Lung (tissue), 12 donors: ENCODE data around the gene RIPK4. TPM values are rescaled to one million over a fixed set of nuclear protein-coding genes. Genes with fewer than 3 reads are reported as not detected.
A peak's percentile ranks its signal among the peaks of the same experiment; 100 is the strongest.

Experiments used
- ATAC-seq: fragments of 200-7000 bp; cut with Tn5 transposase; one replicate; pipeline ENCODE4 v1.9.1; 2020; ENCODE audit warnings: moderate number of reproducible peaks; ENCODE audit not compliant: insufficient read depth, low FRiP score
- DNase-seq, 3 donors: peaks; one replicate each; pipeline ENCODE4 v3.0.0-alpha.2; 2013 to 2017
- H3K27ac ChIP-seq, 2 donors: one replicate each; pipeline ENCODE4 v1.5.1; 2013; ENCODE audit warnings: mild to moderate bottlenecking in 2 of 2, moderate library complexity in 2 of 2, control low read depth in 1 of 2, inconsistent platforms in 1 of 2, low read depth in 1 of 2, low read length in 1 of 2
- H3K27me3 ChIP-seq, 3 donors: one replicate each; pipeline ENCODE4 v1.5.1; 2013; ENCODE audit warnings: low read length in 2 of 3; ENCODE audit not compliant: control insufficient read depth in 3 of 3, insufficient read depth in 3 of 3
- H3K36me3 ChIP-seq, 4 donors: one replicate each; pipeline ENCODE4 v1.5.1; 2013; ENCODE audit warnings: low read length in 4 of 4, mild to moderate bottlenecking in 1 of 4, moderate library complexity in 1 of 4; ENCODE audit not compliant: control insufficient read depth in 4 of 4, insufficient read depth in 4 of 4
- H3K4me1 ChIP-seq, 5 donors: one replicate each; pipeline ENCODE4 v1.5.1; 2013; ENCODE audit warnings: low read length in 5 of 5, mild to moderate bottlenecking in 2 of 5, moderate library complexity in 1 of 5; ENCODE audit not compliant: control insufficient read depth in 5 of 5, insufficient read depth in 5 of 5
- H3K4me3 ChIP-seq: one replicate; pipeline ENCODE4 v1.5.1; 2013; ENCODE audit warnings: mild to moderate bottlenecking, control low read depth, moderate library complexity
- H3K9ac ChIP-seq, 2 donors: one replicate each; pipeline ENCODE4 v1.5.1; 2013; ENCODE audit warnings: low read length in 2 of 2, control low read depth in 1 of 2; ENCODE audit not compliant: insufficient read depth in 1 of 2
- H3K9me3 ChIP-seq, 4 donors: one replicate each; pipeline ENCODE4 v1.5.1; 2013; ENCODE audit warnings: low read length in 3 of 4, mild to moderate bottlenecking in 1 of 4, moderate library complexity in 1 of 4; ENCODE audit not compliant: control insufficient read depth in 4 of 4, insufficient read depth in 3 of 4
- CTCF ChIP-seq: IDR thresholded peaks from 2 replicates; pipeline ENCODE4 v1.5.1; 2012; ENCODE audit warnings: mild to moderate bottlenecking; ENCODE audit errors: control extremely low read depth, extremely low read depth
- WGBS, 2 donors: extraction: QIAGEN DNeasy Blood & Tissue Kit; methylation state at CpG; one replicate each; pipeline ENCODE4 v1.1.7; 2013; 5-methylcytosine and 5-hydroxymethylcytosine counted together
- polyA plus RNA-seq, 2 donors: library from polyadenylated mRNA; stranded (reverse); fragments of 200-250 nt; gene quantifications; one replicate each; pipeline ENCODE4 v1.2.1, GENCODE V29; 2013
- total RNA-seq, 2 donors: library from RNA; depleted of rRNA in 1 of 2; stranded (reverse); fragments of >200 nt in 1 of 2; gene quantifications; one replicate each; pipeline ENCODE4 v1.2.1, GENCODE V29; 2014 to 2021
- donor health status: control.
- donor health status: control.
- donor health status: Bipolar disorder and iron deficiency.
- donor health status: healthy.
- donor health status: DM: yes; HTN: yes; CAD: no.

RIPK4 gene
- total and polyA plus RNA-seq, 4 donors = 5.0 to 21.6 (median 9.1) TPM

GRCh38 chr21:41755258-41755933, 11.5 kb downstream of the RIPK4 start:
- Histone ChIP-seq H3K9ac (no peak overlapping the region), H3K36me3 (peaks cover 0 to 6% (median 0%) of the 10 kb centered on the region in 4 donors), H3K9me3 (no peaks in the 10 kb centered on the region), H3K4me1 (peaks cover 0 to 22% (median 4%) of the 10 kb centered on the region in 5 donors), H3K27me3 (peaks cover 0 to 6% (median 5%) of the 10 kb centered on the region in 3 donors), H3K4me3 (no peak overlapping the region), H3K27ac (no peak overlapping the region)
- ATAC-seq (no peak), DNase-seq (no peak)
- no peak for TF ChIP-seq CTCF
- WGBS, 2 donors = 91 to 94% methylated on average over 23 of the region's 23 CpGs

GRCh38 chr21:41754479-41754891, 12.4 kb downstream of the RIPK4 start:
- Histone ChIP-seq H3K4me1 (peaks cover 0 to 26% (median 4%) of the 10 kb centered on the region in 5 donors), H3K9ac (no peak overlapping the region), H3K27ac (no peak overlapping the region), H3K27me3 (no peaks in the 10 kb centered on the region), H3K36me3 (peaks cover 0 to 6% (median 0%) of the 10 kb centered on the region in 4 donors), H3K4me3 (no peak overlapping the region), H3K9me3 (no peaks in the 10 kb centered on the region)
- no peak for ATAC-seq
- peak in 1 of 3 donors; percentile 8 for DNase-seq
- WGBS, 2 donors = 59 to 69% methylated on average over 10 of the region's 10 CpGs
- no peak for TF ChIP-seq CTCF

GRCh38 chr21:41753006-41753898, 13.6 kb downstream of the RIPK4 start:
- Histone ChIP-seq H3K4me3 (no peak overlapping the region), H3K4me1 (peaks cover 0 to 26% (median 4%) of the 10 kb centered on the region in 5 donors), H3K9ac (no peak overlapping the region), H3K36me3 (peaks cover 0 to 6% (median 0%) of the 10 kb centered on the region in 4 donors), H3K27me3 (peaks cover 0 to 4% (median 3%) of the 10 kb centered on the region in 3 donors), H3K9me3 (no peaks in the 10 kb centered on the region), H3K27ac (no peak overlapping the region)
- peak in 1 of 3 donors; percentile 13 for DNase-seq
- ATAC-seq = no peak
- no peak for TF ChIP-seq CTCF
- 73 to 79% methylated on average over 16 of the region's 16 CpGs for WGBS, 2 donors
